GM19035 (cell line): ENCODE data around the gene RBM33.

Experiments used
- ATAC-seq: cut with Tn5 transposase; IDR thresholded peaks from one replicate; pipeline ENCODE4 v1.9.1; 2021; ENCODE audit not compliant: unreplicated experiment

The RBM33 gene

DNA sequence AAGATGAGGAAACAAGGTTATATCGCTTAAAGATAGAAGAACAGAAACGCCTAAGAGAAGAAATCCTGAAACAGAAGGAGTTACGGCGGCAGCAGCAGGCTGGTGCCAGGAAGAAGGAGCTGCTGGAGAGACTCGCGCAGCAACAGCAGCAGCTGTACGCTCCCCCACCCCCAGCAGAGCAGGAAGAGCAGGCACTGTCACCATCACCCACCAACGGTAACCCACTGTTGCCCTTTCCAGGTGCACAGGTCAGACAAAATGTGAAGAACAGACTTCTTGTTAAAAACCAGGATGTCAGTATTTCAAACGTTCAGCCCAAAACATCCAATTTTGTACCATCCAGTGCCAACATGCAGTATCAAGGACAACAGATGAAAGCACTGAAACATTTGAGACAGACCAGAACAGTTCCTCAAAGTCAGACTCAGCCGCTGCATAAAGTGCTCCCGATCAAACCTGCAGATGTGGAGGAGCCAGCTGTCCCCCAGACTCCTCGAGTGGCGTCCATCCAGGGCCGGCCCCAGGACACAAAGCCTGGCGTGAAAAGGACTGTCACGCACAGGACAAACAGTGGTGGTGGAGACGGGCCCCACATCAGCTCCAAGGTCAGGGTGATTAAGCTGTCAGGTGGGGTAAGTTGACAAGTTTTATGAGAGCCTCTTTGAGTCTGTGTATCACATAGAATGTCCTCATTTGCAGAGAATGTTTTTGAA lies 100.7 kb downstream of the RBM33 start:
- no peak for ATAC-seq

DNA sequence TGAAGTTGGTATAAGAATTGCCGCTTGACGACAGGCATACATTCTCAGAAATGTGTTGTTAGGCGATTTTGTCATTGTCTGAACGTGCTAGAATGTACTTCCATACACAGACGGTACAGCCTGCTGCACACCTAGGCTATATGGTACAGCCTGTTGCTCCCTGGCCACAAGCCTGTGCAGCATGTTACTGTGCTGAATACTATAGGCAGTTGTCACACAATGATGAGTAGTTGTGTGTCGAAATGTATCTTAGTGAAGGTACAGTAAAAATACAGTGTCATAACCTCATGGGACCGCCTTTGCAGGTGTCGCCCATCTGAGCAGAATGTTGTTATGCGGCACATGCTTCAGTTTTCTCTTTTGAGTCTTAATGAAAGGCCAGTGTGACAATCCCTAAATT lies 101.3 kb downstream of the RBM33 start:
- ATAC-seq = peak; percentile 16

DNA sequence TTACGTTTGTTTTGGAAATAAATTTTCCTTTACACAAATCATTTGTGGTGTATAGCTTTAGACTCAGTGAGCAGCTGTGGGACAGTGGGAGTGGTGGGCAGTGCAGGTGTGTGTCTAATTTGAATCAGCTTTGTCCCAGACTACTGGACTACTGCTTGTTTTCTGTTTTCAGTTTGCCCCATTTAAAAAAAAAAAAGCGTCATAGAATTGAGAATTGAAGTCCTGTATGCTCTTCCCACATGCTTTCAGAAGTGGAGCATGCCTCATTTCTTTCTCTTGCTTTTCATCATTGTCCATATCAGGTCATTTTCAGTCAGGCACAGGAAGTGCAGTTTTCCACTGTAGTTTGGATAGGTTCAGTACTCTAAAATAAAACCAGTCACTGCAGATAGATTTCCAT lies 101.7 kb downstream of the RBM33 start:
- peak; percentile 74 for ATAC-seq

DNA sequence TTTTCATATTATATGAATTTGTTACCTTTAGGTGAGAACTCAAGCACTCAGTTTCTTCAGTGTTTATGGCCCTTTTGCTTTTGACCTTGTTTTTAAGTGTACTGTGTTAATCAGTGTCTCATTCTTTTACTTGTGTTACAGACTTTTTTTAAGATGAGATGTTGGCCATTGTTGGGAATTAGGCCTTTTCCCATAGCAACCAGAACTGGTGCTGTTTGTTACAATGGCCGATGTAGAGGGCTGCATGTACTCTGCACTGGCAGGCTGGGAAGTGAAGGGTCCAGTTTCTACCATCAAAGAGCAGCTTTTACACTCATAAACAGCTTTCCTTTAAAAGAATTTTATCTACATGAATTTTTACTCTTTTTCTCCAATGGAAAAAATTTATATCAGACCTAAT lies 102.7 kb downstream of the RBM33 start:
- no peak for ATAC-seq

DNA sequence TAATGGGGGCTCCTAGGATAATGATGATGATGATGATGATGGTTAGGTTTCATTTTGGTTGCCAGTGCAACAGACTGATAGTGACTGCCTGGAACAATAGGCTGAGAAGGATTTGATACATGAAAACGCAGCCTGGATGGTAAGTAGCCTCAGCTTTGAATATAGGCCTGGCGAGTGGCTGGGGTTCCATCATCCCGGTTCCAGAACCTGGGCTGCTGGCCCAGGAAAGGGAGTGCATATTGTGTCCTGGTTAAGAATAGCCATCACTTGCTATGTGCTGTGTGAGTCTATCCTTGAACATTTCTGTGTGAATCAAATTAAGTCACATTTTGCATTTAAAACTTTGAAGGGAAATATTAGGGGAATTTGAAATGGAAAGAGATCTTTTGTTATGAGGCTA lies 105.1 kb downstream of the RBM33 start:
- no peak for ATAC-seq

DNA sequence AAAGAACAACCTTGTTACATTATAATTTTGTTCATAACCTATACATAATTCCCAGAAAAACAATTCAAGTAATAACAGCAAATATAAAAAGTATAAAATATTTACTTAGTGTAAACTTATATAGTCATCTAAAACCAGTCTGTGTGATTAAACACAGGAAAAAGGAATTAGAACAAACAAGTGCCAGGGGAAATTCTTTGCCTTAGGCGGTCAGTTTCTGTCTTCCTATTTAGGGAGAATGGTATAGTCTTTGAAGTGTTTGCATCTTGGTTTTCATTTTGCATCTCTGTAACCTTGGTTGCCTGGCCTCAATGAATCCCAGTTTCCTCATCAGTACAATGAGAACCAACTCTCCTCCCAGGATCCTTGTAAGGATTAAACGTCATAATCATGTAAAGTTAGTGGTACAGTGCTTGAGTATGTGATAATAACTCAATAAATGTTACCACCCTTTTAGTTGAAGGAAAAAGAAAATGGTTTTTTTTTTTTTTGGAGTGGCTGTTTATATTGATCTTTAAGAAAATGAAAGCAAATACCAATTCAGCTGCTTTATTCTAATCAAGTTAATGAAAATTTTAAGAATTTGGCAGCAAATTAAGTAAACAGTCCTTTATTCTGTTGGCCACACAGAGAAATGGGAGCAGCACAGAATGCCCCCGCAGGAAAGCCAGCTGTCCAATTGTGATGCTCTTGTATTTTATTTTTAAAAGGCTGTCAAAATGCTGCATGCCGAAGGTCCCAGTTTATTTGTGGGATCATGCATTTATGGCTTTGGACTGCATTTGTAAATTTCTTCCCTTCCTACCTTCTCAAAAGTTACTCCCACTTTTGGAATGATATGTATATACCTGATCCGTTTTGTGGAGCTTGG lies 106.0 kb downstream of the RBM33 start:
- ATAC-seq = no peak

DNA sequence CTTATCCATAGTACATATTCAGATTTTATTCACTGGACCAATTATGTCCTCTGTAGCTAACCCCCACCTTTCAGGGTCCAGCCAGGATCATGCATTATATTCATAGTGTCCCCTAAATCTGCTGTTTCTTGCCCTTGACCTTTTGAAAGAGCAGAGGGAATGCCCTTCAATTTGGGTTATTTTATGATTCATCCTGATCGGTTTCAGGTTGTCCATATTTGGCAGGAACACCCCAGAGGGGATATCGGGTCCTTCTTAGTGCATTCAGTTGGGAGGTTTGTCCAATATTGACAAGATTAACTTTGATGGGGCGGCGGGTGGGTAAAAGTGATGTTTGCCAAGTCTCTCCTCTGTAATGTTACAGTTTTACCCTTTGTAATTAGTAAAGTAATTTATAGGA lies 106.9 kb downstream of the RBM33 start:
- no peak for ATAC-seq

DNA sequence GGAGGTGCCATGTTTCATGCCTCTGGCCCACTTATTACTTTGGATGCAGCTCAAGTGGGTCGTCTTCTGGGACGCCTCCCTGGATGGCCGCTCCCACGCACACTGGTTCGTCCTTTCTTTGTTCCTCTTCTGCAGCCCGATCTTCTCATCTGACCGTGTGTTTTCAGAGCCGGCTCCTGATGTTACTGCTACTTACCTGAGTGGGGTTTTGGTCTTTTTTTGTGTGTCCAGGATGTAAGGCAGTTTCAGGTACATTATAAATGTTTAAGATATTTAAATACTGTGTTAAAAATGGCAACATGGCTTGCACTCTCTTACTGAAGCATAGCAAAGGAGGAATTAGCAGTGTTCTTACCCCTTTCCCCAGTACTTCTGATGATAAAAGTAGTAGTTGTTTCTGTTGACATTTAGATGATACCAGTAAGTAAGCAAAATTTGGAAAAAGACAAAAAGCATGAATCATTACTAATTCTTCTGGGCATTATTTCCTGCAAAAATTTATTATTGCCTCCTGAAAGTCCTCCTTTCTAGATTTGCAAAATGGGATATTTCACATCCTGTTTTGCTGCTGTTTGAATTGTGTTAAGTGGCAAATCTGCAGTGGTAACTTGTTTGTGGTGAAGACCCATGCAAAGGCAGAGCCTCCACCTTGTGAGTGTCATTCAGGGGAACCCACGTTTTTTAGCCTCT lies 108.4 kb downstream of the RBM33 start:
- ATAC-seq = peak; percentile 63

DNA sequence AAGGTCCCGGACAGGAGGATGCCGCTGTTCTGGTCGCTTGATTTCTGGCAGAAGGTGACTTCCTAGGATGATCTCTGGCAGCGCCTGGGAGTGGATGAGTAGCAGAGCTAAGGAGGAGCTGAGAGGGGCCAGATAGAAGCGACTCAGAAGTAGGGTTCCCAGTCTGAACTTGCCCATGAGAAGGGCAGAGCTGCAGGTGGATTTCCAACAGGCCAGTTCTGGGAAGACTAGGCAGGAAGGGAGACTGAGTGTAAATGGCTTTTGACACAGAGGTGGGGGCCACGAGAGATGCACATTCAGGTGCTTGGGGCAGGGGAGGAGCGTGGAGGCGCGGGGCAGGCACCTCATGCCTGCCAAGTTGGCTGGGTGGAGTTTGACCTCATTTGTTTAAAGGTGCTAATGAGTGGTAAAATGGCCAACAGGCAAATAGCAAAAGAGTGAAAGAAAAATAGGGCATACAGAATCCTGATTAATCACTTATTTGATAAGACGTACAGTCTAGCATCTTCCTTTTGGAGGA lies 109.0 kb downstream of the RBM33 start:
- no peak for ATAC-seq

DNA sequence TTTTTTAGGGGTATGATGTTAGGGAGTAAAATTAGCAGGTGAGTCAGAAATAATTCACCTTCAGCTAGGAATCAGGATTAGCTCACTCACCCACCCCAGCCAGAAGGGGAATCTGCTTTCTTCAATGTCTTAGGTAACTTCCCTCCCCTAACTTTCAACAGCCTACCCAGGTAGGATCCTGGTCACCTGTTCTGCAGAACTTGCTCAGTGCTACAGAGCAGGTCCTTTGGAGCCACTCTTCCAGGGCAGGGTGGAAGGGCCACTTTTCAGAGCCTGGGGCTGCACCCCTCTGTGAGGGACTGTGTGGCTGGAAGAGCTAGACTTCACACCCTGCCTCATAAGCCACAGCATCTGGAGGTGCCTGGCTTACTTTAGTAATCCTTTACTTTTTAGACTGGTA lies 109.7 kb downstream of the RBM33 start:
- ATAC-seq = no peak

DNA sequence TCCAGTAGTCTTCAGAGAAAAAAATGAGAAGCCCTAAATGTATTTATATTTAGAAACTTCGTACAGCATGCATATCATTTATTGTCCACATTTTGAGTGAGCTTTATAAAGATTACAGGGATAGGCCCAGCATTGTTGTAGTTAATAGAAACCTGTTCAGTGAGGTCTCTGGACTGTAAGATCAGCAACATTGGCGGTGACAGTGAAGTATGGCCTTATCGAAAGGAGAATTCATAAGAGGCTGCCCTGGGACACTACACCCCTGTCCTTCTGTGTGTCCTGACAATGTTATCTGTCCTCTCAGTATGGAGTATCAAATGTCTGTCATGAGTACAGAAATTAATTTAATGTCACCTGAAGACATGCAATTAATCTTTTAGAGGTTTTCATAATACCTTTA lies 110.6 kb downstream of the RBM33 start:
- no peak for ATAC-seq

DNA sequence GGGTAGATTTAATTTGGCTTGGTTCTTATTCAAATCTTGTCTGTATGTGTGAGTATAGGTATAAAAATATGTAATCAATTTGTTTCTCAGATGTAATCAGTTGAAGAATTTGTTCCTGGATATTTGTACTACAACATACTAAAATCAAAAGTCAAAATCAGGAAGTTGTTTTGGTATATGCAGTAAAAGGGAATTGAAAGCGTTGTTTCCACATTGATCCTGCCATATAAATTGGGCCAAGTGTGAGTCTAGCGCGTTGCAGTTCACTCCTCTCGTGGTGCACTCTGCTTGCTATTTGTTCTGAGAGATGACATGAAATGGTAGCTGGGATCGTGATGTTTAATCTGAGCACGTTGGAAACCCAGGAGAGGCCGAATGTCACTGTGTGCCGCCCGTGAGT lies 111.9 kb downstream of the RBM33 start:
- no peak for ATAC-seq

DNA sequence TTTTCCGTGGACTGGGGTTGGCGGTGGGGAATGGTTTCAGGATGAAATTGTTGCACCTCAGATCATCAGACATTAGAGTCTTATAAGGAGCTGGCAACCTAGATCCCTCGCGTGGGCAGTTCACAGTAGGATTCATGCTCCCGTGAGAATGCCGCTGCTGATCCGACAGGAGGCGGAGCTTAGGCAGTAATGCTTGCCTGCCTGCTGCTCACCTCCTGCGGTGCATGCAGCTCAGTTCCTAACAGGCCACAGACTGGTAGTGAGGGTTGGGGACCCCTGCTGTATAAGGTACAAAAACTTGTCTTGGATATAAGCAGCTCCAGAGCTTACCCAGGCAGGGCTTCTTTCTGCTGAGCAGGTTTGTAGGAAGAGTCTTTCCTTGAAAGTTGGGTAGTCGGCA lies 113.9 kb downstream of the RBM33 start:
- no peak for ATAC-seq

DNA sequence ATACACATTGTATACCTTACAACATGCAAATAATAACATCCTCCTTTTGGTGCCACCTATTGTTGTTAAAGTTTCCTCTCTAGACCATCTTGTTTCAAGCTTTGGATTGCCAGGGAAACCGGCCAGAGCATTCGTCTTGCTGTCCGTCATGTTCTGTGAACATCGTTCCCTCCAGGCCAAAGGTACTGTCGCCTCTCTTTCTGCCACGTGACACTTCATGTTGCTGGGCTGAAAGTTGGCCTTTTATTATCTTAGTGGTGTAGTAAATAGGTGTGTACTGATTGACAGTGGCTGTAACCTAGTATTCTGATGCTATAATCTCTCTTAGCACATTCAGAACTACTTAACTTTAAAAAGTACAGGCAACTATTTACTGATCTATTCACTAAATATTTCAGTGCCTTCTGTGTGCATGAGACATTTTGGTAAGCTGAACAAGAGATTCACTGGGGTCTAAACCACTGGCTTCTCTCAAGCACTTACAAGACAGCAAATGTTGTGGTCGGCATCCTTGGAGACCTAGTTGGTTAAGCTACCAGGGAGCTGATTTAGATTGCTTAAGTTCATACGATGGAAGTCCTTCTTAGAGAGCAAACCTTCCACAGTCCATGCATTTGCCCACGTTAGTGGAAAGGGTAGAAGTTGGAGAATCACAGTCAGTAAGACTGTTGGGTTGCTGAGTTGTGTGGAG lies 115.4 kb downstream of the RBM33 start:
- no peak for ATAC-seq

DNA sequence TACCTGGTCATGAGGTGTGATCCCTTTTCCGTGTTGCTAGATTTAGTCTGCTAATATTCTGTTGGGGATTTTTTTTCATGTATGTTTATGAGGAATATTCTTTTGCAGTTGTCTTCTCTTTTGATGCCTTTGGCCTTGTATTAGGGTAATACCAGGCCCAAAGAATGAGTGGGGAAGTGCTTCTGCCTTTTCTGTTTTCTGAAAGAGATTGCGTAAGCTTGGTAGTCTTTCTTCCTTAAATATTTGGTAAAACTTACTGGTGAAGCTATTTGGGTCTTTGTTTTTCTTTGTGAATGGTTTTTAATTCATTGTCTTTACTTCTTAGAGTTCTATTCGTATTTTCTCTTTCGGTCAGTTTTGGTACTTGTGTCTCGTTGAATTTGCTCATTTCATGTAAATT lies 116.7 kb downstream of the RBM33 start:
- ATAC-seq = no peak

DNA sequence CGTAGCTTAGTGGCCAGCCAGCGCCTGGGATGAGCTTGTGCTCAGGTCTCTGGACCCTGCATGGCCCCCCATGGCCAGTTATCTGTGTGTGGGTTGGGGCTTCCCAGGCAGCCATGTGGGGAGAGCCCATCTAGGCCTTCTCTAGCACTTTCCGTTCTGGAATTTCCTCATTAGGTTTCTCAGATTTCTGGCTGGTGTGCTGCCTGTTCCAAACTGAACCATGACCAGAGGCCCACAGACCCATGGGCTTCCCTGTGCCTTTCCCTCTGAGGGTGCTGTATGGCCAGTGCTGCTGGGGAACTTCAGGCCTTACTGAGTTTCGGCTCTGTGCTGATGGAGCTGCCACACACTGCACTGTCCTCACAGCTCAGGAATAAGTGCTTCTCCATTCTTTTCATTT lies 117.6 kb downstream of the RBM33 start:
- no peak for ATAC-seq

DNA sequence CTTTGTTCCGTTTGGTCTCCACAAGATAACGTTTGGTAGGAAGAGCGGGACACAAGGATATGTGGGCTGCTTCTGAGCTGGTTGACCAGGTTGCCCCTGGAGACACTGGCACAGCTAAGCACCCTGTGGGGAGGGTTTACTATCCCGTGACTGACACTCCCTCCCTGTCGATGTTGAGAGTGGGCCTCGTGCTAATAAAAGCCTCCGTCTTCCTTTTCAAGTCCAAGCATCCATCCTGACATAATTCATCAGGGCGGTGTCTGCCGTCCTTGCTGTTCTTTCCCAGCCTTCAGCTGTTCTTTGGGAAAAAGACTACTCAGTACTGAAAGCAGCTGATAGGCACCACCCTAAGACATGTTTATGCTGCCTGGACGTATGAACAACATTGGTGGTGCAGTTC lies 118.2 kb downstream of the RBM33 start:
- ATAC-seq = no peak

DNA sequence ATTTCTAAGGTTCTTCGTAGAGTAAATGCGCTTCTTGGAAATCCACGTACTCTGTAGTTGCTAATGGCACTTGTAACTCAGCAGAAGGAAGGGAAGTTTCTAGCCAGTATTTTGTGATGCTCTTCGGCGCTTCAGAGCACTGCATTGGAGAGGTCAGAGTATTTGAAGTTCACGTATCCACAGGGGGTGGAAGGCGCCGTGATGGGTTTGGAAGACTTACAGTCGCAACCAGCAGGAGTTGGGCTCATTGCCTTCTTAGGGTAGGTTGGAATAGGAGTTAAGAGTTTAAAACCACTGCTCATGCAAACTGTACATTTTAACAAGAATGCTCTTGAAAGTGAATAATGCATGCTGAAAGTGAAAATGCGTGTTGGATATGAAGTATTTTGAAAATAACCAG lies 118.7 kb downstream of the RBM33 start:
- ATAC-seq = no peak

DNA sequence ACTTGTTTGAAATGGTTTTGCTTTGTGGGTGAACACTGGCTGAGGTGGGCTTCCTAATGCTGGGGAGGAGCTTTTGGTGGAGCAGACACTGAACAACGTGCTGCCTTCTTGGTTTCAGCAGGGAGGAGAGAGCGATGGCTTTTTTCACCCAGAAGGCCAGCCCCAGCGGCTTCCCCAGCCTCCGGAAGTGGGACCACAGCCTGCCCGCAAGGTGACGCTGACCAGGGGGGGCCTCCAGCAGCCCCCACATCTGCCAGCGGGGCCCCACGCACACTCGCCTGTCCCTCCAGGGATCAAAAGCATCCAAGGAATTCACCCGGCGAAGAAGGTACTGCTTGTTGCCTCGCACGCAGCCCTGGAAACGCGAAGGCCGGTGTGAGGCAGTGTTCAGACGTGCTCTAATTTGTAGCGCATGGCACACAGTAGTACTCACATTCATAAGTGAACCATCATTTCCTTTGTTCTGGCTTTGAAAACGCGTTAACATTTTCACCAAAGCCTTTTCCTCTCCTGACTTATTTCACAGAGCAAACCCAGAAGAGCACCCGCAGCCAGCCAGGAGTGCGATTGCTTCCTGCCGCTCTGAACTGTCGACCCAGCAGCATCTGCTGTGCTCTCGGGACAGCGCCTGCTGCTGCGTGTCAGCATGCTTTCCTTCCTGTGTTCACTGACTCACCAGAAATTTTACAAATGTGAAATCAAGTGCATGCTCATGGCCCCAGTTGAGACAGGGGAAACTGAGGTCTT lies 119.4 kb downstream of the RBM33 start:
- no peak for ATAC-seq

DNA sequence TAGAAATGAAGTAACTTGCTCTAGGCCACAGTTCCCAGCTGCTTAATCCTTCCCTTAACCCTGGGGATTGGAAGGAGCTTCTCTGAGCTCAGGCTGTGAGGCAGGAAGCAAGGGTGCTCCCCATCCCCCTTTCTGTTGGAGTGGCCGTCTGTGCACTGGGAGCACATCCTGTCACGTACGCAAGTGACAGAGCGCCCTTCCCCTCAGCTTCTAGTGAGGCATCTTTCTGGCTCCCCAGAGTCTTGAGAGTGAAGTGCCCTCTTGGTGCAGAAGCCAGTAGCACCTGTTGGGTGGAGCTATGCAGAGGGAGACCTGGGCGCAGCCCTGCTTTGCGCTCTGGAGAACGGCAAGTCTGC lies 120.0 kb downstream of the RBM33 start:
- no peak for ATAC-seq

DNA sequence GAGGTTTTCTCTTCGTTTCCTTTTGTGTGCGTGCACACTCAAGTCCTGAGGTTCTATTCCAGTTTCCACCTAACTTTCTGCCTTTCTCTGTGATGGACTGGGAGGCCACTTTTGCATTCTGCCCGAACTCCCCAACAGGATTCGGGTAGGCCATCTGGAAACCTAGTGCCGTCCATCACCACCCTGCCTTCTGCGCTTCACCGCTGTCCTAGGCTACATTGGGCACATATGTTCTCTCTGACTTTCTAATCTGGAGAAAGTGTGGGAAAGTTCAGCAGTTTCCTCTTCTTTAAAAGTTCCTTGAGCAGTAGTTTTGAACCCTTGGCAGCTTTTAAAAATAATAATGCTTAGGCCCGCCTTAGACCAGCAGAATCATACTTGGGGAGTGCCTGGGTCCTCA lies 121.0 kb downstream of the RBM33 start:
- ATAC-seq = no peak
